Chondrocyte (in vitro differentiated cells): ENCODE data around the gene DEFB125. TPM values are rescaled to one million over a fixed set of nuclear protein-coding genes. Genes with fewer than 3 reads are reported as not detected.
"Not testable (repeated sequence)": the region's sequence is repeated elsewhere in the genome, so short reads cannot be mapped to it uniquely, and the experiment has no call there.

Experiments used
- DNase-seq: peaks from one replicate; pipeline ENCODE4 v3.0.0; 2021; ENCODE audit warnings: mixed read lengths, low spot score
- H3K27ac Mint-ChIP-seq: one replicate; pipeline ENCODE4 v1.8.0; 2021; ENCODE audit warnings: mild to moderate bottlenecking, moderate library complexity, mixed read lengths; ENCODE audit not compliant: unreplicated experiment
- H3K27me3 Mint-ChIP-seq: 2 replicates; pipeline ENCODE4 v1.8.0; 2021; ENCODE audit warnings: low read depth, mixed read lengths
- H3K36me3 Mint-ChIP-seq: 2 replicates; pipeline ENCODE4 v1.8.0; 2021; ENCODE audit warnings: low read depth, mixed read lengths
- H3K4me1 Mint-ChIP-seq: 2 replicates; pipeline ENCODE4 v1.8.0; 2021; ENCODE audit warnings: low read depth, mild to moderate bottlenecking, mixed read lengths
- H3K4me3 Mint-ChIP-seq: one replicate; pipeline ENCODE4 v1.8.0; 2021; ENCODE audit warnings: mild to moderate bottlenecking, moderate library complexity, mixed read lengths; ENCODE audit not compliant: unreplicated experiment
- H3K9me3 Mint-ChIP-seq: 2 replicates; pipeline ENCODE4 v1.8.0; 2021; ENCODE audit warnings: low read depth, mixed read lengths
- CTCF ChIP-seq: fragments of 200-600 bp; sonication (generic); IDR thresholded peaks from 2 replicates; pipeline ENCODE4 v1.5.0; 2021; ENCODE audit warnings: antibody characterized with exemption, mild to moderate bottlenecking, moderate library complexity
- total RNA-seq: library from RNA; stranded (reverse); gene quantifications from 3 replicates; pipeline ENCODE4 v1.2.1, GENCODE V29; 2021

DEFB125 gene
- total RNA-seq, 1 donor from 2014 or later = not detected

- Mint-ChIP-seq H3K9me3 (peaks cover 14% of the 10 kb centered on the region), H3K36me3 (no peaks in the 10 kb centered on the region), H3K27me3 (peaks cover 26% of the 10 kb centered on the region), H3K4me1 (no peaks in the 10 kb centered on the region), H3K4me3 (no peak overlapping the region), H3K27ac (no peak overlapping the region)
- TF ChIP-seq CTCF = no peak
- no peak for DNase-seq
Measured at GRCh38 chr20:112396-112795, 24.9 kb downstream of the DEFB125 start.

- Mint-ChIP-seq H3K4me1 (no peaks in the 10 kb centered on the region), H3K4me3 (no peak overlapping the region), H3K36me3 (peaks cover 1% of the 10 kb centered on the region), H3K9me3 (peaks cover 25% of the 10 kb centered on the region), H3K27ac (no peak overlapping the region), H3K27me3 (peaks cover 26% of the 10 kb centered on the region)
- no peak for TF ChIP-seq CTCF
- no peak for DNase-seq
Measured at GRCh38 chr20:117518-117917, 30.0 kb downstream of the DEFB125 start.

GRCh38 chr20:129786-130323 lies 42.4 kb downstream of the DEFB125 start:
- H3K4me3 Mint-ChIP-seq, H3K27ac Mint-ChIP-seq, H3K9me3 Mint-ChIP-seq, H3K4me1 Mint-ChIP-seq, H3K27me3 Mint-ChIP-seq, H3K36me3 Mint-ChIP-seq: not testable (repeated sequence)
- DNase-seq = peak; percentile 18

- peak; percentile 35 for TF ChIP-seq CTCF
- Mint-ChIP-seq H3K4me1 (no peaks in the 10 kb centered on the region), H3K9me3 (peaks cover 11% of the 10 kb centered on the region), H3K27ac (no peak overlapping the region), H3K4me3 (no peak overlapping the region), H3K27me3 (peaks cover 22% of the 10 kb centered on the region), H3K36me3 (no peaks in the 10 kb centered on the region)
- DNase-seq = no peak
Measured at GRCh38 chr20:137668-138490, 50.4 kb downstream of the DEFB125 start.

GRCh38 chr20:142290-142689 lies 54.8 kb downstream of the DEFB125 start, which contains the start of gene DEFB126:
DEFB126 (plus strand) TSS chr20:142590; CDS start chr20:142629, 39 bp downstream.
- H3K36me3 Mint-ChIP-seq = no peaks in the 10 kb centered on the region
- TF ChIP-seq CTCF = no peak

More at GRCh38 chr20:142290-142689, 54.8 kb downstream of the DEFB125 start, which contains the start of gene DEFB126:
- no peaks in the 10 kb centered on the region for H3K4me1 Mint-ChIP-seq
- H3K9me3 Mint-ChIP-seq = peaks cover 1% of the 10 kb centered on the region
- DNase-seq = no peak
- no peak within 1 kb of the TSS for H3K4me3 Mint-ChIP-seq
- peaks cover 41% of the 10 kb centered on the region for H3K27me3 Mint-ChIP-seq
- H3K27ac Mint-ChIP-seq = no peak within 1 kb of the TSS
